ENCODE measurements around the gene MYLK2.

GRCh38 chr20:31859266-31859997 lies 40.3 kb downstream of the MYLK2 start:
- TF ChIP-seq POLR2A (IDR thresholded peaks at IDR 0.05; ENCODE audit: low read depth, low read length): no peak
- TF ChIP-seq TAF1 (IDR thresholded peaks at IDR 0.05; ENCODE audit: low read depth, low read length): no peak
